Brain pericyte (primary cell): ENCODE measurements around the gene ACTR5.
"Not testable (repeated sequence)": the region's sequence is repeated elsewhere in the genome, so short reads cannot be mapped to it uniquely, and the experiment has no call there.

ENCODE experiments used
- DNase-seq: peaks from one replicate; pipeline ENCODE4 v3.0.0-alpha.2; 2012; ENCODE audit warnings: low read depth, low spot score

Gene ACTR5

GRCh38 chr20:38804682-38805501, 56.6 kb downstream of the ACTR5 start:
- no peak for DNase-seq

DNA sequence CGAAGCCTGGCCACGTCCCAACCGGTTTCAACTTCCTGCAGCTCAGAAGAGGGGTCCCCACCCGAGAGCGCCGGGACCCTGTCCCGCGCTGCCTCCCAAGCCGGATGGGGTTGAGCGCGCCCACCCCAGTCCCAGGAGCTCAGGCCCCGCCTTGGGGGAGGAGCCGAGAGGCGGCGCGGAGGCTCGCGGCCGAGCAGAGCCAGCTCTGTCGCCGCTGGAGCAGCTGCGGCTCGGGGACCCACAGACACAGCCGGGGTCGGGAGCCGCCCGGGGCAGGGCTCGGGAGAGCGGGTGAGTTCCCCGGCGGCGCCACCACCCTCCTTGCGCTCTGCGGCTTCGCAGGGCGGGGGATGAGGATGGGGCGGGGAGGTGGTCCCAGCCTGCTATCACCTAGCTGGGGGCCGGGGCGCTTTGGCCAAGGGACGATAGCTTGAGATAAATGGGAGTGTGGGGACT, 57.3 kb downstream of the ACTR5 start, which contains the start of gene PPP1R16B:
Gene PPP1R16B, plus strand, starts transcription at position 196 of the 456 bp plus-strand sequence. CDS start 30,229 bp downstream, outside the sequence.
- no peak for DNase-seq

GRCh38 chr20:38805958-38806854, 57.9 kb downstream of the ACTR5 start:
- no peak for DNase-seq

- DNase-seq = no peak
Measured at GRCh38 chr20:38806855-38807655, 58.8 kb downstream of the ACTR5 start.

- DNase-seq = no peak
Measured at GRCh38 chr20:38809942-38810341, 61.7 kb downstream of the ACTR5 start.

DNA sequence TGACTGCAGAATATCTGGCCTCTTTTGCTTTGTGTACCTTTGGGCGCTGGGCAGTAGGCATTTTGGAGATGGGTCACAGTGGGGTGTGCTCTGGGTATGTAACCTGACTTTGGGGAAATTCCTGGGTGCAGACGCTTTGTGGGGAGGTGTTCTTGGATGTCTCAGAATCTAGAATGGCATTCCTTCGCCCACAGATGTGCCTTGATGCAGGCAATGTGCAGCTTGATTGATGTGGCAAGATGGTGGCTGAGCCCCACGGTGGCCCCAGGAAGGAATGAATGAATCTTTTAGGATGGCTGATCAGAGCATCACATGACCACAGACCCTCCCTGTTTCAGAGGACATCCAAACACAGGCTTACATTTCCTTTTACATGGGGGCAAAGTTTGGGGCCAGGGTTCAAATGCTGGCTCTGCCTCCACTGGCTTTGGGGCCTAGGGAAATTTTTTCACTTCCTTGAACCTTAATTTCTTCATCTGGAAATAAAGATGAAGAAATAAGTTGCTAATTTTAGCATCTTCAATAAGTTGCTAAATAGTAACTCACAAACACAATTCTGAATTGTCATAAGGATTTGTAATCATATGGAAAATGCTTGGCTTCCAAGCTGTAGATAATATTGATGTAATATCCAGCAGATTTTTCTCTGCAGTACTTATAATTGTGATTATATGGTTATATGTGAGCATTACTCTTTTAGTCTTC, 62.8 kb downstream of the ACTR5 start:
- DNase-seq = no peak

DNA sequence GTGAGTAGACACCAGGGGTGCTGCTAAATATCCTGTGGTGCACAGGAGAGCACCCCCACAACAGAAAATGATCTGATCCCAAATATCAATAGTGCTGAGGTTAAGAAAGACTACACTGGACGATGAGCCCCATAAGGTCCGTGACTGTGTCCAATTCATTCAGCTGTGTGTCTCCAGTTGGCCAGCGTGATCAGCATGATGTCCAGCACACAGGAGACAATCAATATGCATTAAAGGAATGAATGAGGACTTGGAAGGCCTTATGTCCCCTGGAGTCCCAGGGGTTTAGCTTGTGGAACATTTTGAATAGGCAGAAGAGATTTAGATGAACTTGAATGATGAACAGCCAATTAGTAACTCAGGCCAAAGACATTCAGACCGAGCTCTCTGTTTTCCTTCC, 63.5 kb downstream of the ACTR5 start:
- no peak for DNase-seq

DNA sequence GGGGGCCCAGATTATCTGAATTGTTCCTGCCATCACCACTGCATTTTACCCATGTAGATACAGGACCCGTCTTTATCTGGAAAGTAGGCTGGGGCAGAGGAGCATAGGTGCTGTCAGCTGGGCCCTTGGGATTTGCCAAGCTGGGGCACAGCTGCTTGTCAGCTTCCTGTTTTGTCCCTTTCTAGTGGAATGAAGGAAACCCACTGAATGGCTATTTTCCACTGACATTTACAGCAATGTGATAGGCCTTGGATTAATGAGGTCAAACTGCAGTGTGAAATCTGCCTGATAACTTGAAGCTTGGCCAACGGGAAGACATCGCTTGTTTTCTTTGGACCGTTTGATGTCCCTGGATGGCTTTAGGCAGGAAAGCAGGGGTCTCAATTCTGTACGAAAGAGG, 63.9 kb downstream of the ACTR5 start:
- no peak for DNase-seq

GRCh38 chr20:38812709-38813573, 64.7 kb downstream of the ACTR5 start:
- DNase-seq = no peak

DNA sequence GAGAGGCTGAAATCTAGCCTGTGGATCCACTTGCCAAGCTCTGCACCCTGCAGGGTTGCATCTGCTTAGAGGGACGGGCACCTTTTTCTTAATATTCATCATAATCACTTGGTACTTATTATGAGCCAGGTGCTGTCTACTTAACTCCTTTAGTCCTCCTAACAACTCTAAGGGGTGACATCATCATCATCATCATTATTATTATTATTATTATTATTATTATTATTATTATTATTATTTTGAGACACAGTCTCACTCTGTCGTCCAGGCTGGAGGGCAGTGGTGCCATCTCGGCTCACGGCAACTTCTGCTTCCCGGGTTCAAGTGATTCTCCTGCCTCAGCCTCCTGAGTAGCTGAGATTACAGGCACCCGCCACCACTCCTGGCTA, 65.3 kb downstream of the ACTR5 start:
- not testable (repeated sequence) for DNase-seq

DNA sequence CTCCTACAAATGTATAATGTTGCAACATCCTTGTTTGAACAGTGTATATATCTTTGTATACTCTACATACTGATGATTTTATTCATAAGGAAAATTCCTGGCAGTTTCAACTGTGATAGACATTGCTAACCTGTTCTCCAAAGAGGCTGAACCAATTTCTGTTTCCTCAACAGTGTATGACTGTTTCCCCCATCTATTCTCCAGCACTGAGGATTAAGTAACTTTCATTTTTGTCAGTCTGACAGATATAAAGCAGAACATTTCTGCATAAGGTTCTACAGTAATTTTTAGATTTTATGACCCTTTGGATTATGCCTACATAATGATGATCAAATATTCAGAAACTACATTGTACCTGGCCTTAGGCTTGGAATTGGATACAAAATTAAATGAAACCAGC, 67.2 kb downstream of the ACTR5 start:
- no peak for DNase-seq

DNA sequence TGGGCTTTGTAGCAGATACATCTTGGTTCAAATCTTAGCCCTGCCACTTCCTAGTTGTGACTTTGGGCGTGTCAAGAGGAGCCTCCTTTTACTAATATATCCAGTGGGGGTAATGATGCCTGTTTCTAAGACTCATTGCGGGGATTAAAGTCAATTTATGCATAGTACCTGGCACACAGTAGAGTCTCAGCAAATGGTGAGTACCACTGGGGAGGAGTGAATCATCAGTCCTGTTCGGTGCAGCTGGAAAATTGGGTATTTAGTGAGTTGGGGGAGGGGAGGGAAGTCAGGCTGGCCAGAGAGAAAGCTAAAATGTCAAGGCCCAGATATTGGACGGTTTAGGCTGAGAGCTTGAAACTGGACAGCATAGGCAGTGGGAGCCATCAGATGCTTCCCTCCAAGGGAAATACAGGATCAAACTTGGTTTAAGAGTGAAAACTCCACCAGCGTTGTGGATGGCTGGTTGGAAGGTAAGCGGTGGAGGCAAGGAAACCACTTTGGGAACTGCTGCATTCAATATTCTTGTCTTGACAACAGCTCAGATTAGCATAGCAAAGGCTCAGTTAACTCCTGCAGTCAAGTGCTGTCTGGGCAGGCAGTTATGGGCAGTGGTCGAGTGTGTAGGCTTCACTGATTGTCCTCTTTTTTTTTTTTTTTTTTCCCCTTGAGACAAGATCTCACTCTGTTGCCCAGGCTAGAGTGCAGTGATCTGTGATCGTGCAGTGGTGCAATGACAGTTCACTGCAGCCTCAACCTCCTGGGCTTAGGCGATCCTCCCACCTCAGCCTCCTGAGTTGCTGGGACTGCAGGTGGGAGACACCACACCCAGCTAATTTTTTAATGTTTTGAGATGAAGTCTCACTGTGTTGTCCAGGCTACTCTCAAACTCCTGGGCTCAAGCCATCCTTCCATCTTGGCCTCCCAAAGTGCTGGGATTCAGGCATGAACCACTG, 70.1 kb downstream of the ACTR5 start:
- DNase-seq = no peak
